Breast epithelium (tissue), 4 donors: ENCODE measurements around the gene TANGO6. TPM values are rescaled to one million over a fixed set of nuclear protein-coding genes. Genes with fewer than 3 reads are reported as not detected.

Experiments
- DNase-seq, 2 donors: peaks; one replicate each; pipeline ENCODE4 v3.0.0-alpha.2; 2019; ENCODE audit warnings: low spot score in 2 of 2
- H3K27ac ChIP-seq, 2 donors: fragments of 200-600 bp; sonication (generic) in 1 of 2; one replicate each; pipeline ENCODE4 v1.5.1; 2016 to 2019; ENCODE audit warnings: mild to moderate bottlenecking in 1 of 2
- H3K27me3 ChIP-seq, 2 donors: fragments of 200-600 bp; sonication (generic) in 1 of 2; one replicate each; pipeline versions ENCODE4 v1.5.1 to v1.6.0; 2017 to 2019; ENCODE audit warnings: control low read depth in 1 of 2, mild to moderate bottlenecking in 1 of 2
- H3K36me3 ChIP-seq: fragments of 200-600 bp; one replicate; pipeline ENCODE4 v1.5.1; 2019
- H3K4me1 ChIP-seq, 2 donors: fragments of 200-600 bp; sonication (generic); one replicate each; pipeline ENCODE4 v1.5.1; 2016 to 2019; ENCODE audit warnings: control low read depth in 1 of 2
- H3K4me3 ChIP-seq, 3 donors: fragments of 200-600 bp; sonication (generic); 1 replicate in 2 of 3; 2 replicates in 1 of 3; pipeline ENCODE4 v1.5.1; 2016 to 2019; ENCODE audit warnings: mild to moderate bottlenecking in 3 of 3, moderate library complexity in 2 of 3
- H3K9me3 ChIP-seq, 2 donors: fragments of 200-600 bp; sonication (generic) in 1 of 2; one replicate each; pipeline ENCODE4 v1.5.1; 2016 to 2019; ENCODE audit warnings: control low read depth in 1 of 2
- POLR2A ChIP-seq: fragments of 450-650 bp; IDR thresholded peaks from one replicate; pipeline ENCODE4 v1.6.1; 2016; ENCODE audit warnings: antibody characterized with exemption, mild to moderate bottlenecking, moderate library complexity
- POLR2AphosphoS5 ChIP-seq, 3 donors: sonication (generic); formaldehyde crosslinking; IDR thresholded peaks; one replicate each; pipeline ENCODE4 v1.6.1; 2017; ENCODE audit warnings: antibody characterized with exemption in 3 of 3
- intact Hi-C: fragments of 100-400 bp; cut with DNase I; formaldehyde crosslinking; loops from one replicate; pipeline ENCODE4 v1.15.1; 2023; ENCODE audit warnings: low total_unique reads
- total RNA-seq, 3 donors: library from RNA; depleted of rRNA; stranded (reverse); fragments of >200 nt; gene quantifications; one replicate each; pipeline ENCODE4 v1.1.0, GENCODE V29; 2016
- TF ChIP-seq, protein P1 (sequence below), 3 donors: fragments of 450-650 bp; IDR thresholded peaks; one replicate each; pipeline ENCODE4 v1.5.1; 2016 to 2017; ENCODE audit warnings: antibody characterized with exemption in 3 of 3, mild to moderate bottlenecking in 3 of 3, moderate library complexity in 3 of 3

Gene TANGO6
- total RNA-seq, 3 donors from 2014 or later = 13.4 to 26.1 (median 24.6) TPM

DNA sequence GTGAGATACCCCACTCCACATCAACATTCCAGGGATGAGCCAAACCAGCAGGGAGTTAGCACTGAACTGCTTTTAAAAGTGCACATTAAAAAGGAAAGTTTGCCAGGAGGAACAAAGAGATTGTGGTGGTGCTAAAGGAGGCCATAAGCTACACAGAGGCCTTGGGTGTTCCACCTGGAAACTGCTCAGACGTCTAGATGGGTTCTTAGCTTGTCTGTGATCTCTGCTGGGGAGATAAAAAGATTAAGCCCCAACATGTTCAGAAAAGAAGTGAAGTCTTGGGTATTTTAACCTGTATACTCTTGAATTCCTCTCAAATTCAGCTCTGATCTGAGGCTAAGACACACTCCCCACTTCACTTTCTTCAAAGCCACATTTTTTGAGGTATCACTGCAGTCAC, 272.5 kb downstream of the TANGO6 start:
- no peak for TF ChIP-seq POLR2A
- no peak for TF ChIP-seq POLR2AphosphoS5 (IDR thresholded peaks at IDR 0.05)
- TF ChIP-seq, protein P1, sequence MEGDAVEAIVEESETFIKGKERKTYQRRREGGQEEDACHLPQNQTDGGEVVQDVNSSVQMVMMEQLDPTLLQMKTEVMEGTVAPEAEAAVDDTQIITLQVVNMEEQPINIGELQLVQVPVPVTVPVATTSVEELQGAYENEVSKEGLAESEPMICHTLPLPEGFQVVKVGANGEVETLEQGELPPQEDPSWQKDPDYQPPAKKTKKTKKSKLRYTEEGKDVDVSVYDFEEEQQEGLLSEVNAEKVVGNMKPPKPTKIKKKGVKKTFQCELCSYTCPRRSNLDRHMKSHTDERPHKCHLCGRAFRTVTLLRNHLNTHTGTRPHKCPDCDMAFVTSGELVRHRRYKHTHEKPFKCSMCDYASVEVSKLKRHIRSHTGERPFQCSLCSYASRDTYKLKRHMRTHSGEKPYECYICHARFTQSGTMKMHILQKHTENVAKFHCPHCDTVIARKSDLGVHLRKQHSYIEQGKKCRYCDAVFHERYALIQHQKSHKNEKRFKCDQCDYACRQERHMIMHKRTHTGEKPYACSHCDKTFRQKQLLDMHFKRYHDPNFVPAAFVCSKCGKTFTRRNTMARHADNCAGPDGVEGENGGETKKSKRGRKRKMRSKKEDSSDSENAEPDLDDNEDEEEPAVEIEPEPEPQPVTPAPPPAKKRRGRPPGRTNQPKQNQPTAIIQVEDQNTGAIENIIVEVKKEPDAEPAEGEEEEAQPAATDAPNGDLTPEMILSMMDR (IDR thresholded peaks at IDR 0.05) = no peak
- Histone ChIP-seq H3K4me3 (no peak overlapping the region), H3K4me1 (peaks cover 0 to 9% of the 10 kb centered on the region in 2 donors), H3K27me3 (no peaks in the 10 kb centered on the region), H3K27ac (no peak overlapping the region), H3K36me3 (no peaks in the 10 kb centered on the region), H3K9me3 (no peaks in the 10 kb centered on the region)
- DNase-seq = no peak
- intact Hi-C loops = no loop called here

DNA sequence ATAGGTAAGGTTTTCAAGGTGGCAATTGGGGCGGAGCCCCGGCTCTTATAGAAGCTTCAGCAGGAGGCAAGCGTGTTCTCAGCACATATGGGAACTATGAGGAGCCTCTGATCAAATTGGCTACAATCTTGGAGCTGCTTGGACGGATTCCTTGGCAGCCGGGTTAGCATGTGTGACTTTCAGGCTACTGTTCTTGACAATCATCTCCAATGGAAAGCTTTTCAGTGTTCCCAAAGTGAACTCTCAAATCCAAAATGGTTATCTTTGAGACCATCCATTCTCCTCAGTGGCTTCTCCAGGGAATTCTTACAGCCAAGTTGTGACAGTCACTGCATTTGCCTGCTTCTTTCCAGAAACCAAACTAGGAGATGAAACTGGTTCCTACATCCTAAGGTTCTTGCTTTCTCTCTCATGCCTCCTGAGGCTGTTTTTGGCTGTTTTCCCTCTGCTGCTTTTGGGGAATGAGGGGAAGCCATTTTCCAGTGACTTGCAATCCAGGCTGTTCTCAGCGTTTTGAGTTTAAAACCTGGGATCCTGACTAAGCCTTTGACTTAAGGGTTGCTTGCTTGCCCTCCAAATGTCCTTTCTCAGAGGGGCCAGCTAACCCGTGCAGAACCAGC, 273.0 kb downstream of the TANGO6 start:
- intact Hi-C loops = no loop called here
- Histone ChIP-seq H3K27ac (no peak overlapping the region), H3K36me3 (no peaks in the 10 kb centered on the region)

GRCh38 chr16:69116906-69117305, 273.6 kb downstream of the TANGO6 start:
- Histone ChIP-seq H3K9me3 (no peaks in the 10 kb centered on the region), H3K4me3 (no peak overlapping the region), H3K36me3 (no peaks in the 10 kb centered on the region), H3K4me1 (peaks cover 0 to 5% of the 10 kb centered on the region in 2 donors), H3K27me3 (no peaks in the 10 kb centered on the region), H3K27ac (no peak overlapping the region)
- DNase-seq = no peak
- TF ChIP-seq, protein P1 (IDR thresholded peaks at IDR 0.05) = no peak
- TF ChIP-seq POLR2AphosphoS5 (IDR thresholded peaks at IDR 0.05) (no peak), POLR2A (no peak)
- intact Hi-C loops = no loop called here

More for the DNA sequence above, 273.0 kb downstream of the TANGO6 start:
- DNase-seq = no peak
- peaks cover 0 to 9% of the 10 kb centered on the region in 2 donors for H3K4me1 ChIP-seq
- H3K9me3 ChIP-seq = no peaks in the 10 kb centered on the region
- no peaks in the 10 kb centered on the region for H3K27me3 ChIP-seq
- H3K4me3 ChIP-seq = no peak overlapping the region
- TF ChIP-seq, protein P1 (IDR thresholded peaks at IDR 0.05) = no peak
- no peak for TF ChIP-seq POLR2AphosphoS5 (IDR thresholded peaks at IDR 0.05)
- TF ChIP-seq POLR2A = no peak

- H3K4me3 ChIP-seq = no peak overlapping the region
- no peak overlapping the region for H3K27ac ChIP-seq
- no peaks in the 10 kb centered on the region for H3K9me3 ChIP-seq
- TF ChIP-seq POLR2AphosphoS5 (IDR thresholded peaks at IDR 0.05) = no peak
- no peaks in the 10 kb centered on the region for H3K4me1 ChIP-seq
- no peaks in the 10 kb centered on the region for H3K36me3 ChIP-seq
- no peaks in the 10 kb centered on the region for H3K27me3 ChIP-seq
- no peak for DNase-seq
- intact Hi-C loops = no loop called here
Observed at GRCh38 chr16:69118468-69118867, 275.1 kb downstream of the TANGO6 start.

DNA sequence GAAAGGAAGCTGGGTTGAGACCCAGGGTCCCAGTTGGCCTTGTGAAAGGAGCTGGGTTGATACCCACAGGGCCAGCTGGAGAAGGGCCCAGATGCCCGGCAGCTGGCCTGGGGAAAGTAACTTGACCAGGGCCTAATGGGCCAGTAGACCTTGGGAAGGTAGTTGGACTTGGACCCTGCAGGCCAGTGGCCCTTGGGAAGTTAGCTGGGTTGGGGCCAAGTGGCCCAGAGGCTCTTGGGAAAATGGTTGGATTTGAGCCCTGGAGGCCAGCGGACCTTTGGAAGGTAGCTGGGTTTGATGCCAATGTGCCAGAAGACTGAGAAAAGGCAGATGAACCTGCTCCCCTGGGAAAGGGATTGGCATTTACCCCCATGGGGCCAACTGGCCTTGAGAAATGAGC, 275.7 kb downstream of the TANGO6 start:
- TF ChIP-seq POLR2AphosphoS5 (IDR thresholded peaks at IDR 0.05) = no peak
- TF ChIP-seq, protein P1 (IDR thresholded peaks at IDR 0.05) = no peak
- no peaks in the 10 kb centered on the region for H3K4me1 ChIP-seq
- DNase-seq = no peak
- intact Hi-C loops = no loop called here
- no peaks in the 10 kb centered on the region for H3K9me3 ChIP-seq
- no peak overlapping the region for H3K27ac ChIP-seq
- no peaks in the 10 kb centered on the region for H3K27me3 ChIP-seq
- no peak overlapping the region for H3K4me3 ChIP-seq
- no peaks in the 10 kb centered on the region for H3K36me3 ChIP-seq
